Measurements from ENCODE around the gene VPS9D1.
A peak's percentile ranks its signal among the peaks of the same experiment; 100 is the strongest.
"Not testable (repeated sequence)": the region's sequence is repeated elsewhere in the genome, so short reads cannot be mapped to it uniquely, and the experiment has no call there.

Gene VPS9D1

DNA sequence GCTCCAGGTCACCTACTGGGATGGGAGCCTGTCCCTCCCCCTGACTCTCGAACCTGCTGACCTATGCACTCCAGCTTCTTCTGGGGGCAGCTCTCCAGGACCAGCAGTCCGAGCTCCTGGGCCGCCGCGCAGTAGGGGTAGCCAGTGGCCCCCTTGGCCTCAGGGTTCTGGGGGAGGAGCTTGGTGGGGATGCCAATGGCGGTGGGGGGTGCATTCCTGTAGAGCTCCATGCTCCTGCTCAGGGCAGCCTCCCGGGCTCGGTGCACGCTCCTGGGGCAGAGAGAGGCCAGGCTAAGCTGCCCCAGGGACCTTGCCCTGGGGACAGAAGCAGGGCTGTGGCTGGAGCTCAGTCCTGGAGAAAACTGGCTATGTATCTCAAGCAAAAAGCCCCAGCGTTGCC, 11.5 kb downstream of the VPS9D1 start:
- DNase-seq, result no peak

DNA sequence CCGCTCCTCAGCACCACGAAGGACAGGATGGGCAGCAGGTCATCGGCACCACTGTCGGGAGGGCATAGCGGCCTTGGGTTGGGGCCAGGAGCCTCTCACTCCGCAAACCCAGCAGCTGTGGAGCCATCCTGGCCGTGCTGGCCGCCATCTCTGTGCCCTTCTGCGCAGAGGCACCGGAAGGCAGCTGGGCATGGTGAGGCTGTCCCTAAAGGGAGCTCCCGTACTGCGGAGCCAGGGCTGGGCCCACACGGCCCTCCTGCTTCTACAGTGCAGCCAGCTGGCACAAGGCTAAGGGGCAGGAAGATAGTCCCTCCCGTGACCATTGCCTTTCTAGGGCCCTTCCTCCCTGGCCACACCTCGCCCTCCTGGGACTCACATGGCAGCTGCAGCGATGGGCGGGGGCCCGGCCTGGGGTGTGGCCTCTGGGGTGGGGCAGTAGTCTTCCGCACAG, 12.2 kb downstream of the VPS9D1 start:
- no peak for DNase-seq

DNA sequence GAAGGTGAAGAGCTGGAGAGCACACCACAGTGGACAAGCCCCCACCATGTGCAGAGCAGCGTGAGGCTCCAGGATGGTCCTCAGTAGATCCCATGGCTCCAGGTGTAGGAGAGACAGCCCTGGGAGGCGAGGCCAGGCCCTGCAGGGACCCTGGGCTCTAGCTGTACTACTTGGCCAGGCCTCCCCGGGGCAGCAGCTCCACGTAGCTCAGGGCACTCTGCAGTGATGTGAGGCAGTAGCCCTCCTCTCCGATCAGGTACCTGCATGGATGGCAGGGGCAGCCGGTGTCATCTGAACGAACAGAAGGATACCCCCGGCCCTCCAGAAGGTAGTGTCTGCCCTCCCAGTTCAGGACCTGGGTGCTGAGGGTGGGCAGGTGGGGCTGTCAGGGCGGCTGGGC, 13.0 kb downstream of the VPS9D1 start:
- DNase-seq, result no peak

DNA sequence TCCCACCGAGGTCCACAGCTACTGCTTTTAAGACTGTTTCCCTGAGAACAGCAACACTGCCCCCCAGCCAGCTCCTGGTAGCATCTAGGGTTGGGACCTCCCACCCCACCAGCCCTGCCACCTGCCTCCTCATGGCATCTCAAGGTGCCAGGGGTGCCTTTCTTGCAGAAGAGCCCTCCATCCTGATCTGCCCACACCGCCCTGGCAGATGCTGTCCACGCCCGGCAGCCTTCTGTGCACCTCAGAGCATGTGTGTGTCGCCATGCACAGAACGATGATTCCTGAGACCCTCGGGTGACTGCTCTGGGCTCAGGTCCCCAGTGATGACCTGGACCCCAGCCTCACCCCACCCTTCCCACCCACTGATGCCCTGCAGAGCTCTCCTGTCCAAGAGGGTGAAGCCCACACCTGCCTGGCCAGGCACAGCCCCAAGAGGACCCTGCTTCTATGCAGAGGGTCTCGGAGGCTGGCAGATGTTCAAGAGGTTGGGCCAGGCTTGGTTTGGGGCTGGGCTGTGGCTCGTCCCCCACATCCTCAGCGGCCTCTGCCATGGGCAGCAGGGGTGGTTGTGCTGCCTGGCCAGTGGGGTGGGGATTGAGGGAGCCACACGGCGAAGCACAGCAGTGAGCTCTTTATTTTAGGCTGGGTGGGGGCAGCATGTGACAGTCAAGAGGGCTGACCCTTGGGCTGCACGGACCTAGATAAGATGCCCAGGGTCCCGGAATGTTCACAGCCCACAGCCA, 14.0 kb downstream of the VPS9D1 start:
- DNase-seq, result no peak

DNA sequence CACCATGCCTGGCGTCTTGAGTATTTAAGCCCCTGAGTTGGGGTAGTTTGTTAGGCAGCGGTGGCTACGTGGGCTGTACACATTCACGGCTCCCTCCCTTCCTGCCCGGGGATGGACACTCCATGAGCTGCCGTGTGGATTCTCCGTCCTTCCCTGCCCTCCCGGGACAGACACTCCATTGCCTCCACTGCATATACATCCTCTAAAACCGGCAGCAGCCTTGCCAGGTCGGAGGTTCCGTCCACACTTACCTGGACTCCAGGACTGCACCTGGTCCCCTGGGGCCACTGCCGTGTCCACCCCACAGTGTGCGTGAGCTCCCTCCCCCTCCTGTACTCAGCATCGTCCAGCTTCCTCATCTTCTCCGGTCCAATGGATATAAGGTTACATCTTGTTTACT, 15.7 kb downstream of the VPS9D1 start:
- no peak for DNase-seq

DNA sequence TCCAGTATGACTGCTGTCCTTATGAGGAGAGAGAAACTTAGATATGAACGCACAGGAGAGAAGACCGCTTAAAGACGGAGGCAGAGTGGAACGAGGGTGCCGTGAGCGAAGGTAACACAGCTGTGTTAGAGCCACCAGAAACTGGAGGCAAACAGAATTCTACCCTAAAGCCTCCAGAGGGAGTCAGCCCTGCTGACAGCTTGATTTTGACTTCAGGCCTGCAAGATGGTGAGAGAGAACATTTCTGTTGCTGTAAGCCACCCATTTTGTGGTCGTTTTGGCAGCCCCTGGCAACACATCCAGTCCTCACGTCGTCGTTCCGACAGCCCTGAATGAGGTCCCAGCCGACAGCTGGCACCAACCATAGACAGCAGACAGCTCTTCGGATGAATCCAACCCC, 16.4 kb downstream of the VPS9D1 start:
- DNase-seq, result no peak

DNA sequence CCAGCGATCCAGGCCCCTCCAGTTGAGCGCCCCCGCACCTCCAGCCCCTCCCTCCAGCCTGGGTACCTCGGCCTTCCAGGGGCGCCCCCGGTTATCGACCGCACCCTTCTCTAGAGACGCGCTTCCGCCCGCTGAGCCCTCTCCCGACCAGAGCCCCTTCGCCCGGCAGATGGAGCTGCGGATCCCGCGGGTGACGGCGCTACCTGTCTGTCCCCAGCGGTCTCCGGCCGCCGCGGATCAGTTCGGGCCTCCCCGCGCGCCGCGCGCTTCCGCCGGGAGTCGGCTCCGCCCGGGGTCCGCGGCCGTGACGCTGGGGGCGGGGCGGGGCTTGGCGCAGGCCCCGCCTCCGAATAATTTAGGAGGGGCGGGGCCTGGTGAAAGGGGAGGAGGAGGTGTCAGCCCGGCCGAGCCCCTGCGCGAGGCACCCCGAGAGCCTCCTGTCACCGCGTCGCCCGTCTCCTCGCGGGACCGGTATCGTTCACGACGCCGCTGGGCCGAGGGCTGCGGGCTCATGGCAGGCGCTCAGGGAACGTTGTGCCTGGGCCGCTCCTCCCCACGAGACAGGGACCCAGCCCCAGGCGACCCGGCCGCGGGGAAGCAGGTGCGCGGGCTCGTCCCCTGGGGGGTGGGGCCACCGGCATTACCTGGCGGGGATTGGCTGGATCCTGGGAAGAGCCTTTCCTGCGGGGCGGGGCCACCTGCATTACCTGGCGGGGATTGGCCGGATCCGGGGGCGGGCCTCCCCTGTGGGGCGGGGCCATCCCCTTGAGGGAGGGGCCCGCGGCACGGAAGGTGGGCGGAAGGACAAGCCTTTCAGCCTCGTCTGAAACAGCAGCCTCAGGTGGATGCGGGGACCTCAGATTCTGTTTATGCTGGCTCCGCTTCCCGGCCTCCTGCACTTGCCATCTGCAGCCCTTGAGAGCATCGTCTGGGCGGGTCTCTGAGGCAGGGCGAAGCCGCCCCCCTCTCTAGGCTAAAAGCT, 19.0 kb downstream of the VPS9D1 start, which contains the start of gene SPATA2L:
Gene SPATA2L, minus strand, starts transcription at position 281 of the 982 bp plus-strand sequence. CDS start 473 bp downstream, outside the sequence.
- DNase-seq, result peak; percentile 63 to 71

DNA sequence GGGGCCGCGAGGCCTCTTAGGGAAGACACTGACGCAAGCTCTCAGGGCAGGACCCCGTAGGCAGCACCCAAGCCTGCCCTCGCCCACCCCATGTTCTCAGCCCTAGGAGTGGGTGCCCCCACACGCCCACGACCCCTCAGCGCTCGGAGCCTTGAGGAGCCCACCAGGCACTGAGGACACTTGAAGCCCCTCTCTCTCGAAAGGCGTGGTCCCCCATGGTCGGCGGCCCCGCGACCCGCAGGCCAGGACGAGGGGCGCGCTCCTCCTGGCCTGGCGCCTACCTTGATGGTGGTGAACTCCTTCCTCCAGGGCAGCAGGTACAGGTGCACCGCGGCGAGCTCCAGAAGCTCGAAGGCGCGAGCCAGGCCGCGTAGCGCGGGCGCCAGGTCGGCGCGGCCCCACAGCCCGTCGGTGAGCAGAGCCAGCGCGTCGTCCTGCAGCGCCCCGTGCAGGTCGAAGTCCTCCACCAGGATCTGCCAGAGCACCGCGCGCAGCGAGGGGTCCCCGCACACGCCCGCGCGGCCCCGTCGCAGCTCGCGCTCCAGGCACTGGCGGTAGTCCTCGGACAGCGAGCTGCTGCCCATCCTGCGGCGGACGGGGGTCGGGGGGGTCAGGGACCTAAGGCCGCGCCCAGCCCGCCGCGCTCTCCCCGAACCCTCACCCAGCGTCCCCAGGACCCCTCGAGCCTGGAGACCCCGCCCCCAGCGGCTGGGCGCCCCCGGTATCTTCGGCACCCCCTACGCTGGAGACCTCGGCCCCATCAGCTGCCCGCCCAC, 19.9 kb downstream of the VPS9D1 start:
- no peak for DNase-seq

DNA sequence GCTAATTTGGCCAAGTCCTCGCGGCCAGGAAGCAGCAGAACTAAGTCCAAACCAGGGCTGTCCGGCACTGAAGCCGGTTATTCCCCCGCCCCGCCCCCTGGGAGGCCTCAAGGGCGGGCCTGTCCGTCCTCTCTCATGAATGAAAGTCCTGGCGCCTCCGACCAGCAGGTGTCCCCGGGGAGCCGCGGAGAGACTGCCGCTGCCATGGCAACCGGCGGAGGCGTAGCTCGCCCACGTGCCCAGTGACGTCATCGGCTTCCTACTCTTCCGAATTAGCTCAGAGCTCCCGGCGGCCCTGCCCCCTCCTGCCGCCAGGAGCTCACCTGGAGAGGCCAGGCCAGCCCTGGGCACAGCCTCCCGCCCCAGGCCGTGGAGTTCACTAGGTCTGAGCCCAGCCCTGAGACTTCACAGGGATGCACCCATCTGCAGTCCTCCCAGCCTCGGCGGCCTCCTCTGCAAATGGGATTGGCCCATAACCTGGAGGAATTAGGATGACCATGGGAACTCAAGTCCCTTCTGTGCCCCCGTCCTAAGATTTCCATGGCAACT, 20.5 kb downstream of the VPS9D1 start:
- peak; percentile 96 to 98 for DNase-seq

DNA sequence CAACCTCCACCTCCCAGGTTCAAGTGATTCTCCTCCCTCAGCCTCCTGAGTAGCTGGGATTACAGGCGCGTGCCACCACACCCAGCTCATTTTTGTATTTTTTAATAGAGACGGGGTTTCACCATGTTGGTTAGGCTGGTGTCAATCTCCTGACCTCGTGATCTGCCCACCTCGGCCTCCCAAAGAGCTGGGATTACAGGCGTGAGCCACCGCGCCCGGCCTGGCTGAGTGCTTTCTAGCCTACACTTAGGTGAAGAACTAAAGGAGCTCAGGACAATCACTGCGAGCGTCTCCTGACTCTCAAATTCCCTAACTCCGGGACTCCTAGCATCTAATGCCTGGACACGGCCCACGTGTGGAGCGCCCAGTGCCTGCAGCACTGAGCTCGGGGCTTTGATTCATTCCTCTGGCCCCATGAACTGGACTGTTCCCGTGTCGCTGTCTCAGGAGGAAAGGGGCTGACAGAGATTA, 21.0 kb downstream of the VPS9D1 start:
- not testable (repeated sequence) for DNase-seq

DNA sequence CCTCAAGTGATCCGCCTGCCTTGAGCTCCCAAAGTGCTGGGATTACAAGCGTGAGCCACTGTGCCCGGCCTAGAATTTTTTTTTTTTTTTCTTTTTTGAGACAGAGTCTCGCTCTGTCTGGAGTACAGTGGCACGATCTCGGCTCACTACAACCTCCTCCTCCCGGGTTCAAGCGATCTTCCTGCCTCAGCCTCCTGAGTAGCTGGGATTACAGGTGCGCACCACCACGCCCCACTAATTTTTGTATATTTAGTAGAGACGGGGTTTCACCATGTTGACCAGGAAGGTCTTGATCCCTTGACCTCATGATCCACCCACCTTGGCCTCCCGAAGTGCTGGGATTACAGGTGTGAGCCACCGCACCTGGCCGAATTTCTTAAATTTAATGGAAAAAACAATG, 22.0 kb downstream of the VPS9D1 start:
- DNase-seq, result not testable (repeated sequence)

DNA sequence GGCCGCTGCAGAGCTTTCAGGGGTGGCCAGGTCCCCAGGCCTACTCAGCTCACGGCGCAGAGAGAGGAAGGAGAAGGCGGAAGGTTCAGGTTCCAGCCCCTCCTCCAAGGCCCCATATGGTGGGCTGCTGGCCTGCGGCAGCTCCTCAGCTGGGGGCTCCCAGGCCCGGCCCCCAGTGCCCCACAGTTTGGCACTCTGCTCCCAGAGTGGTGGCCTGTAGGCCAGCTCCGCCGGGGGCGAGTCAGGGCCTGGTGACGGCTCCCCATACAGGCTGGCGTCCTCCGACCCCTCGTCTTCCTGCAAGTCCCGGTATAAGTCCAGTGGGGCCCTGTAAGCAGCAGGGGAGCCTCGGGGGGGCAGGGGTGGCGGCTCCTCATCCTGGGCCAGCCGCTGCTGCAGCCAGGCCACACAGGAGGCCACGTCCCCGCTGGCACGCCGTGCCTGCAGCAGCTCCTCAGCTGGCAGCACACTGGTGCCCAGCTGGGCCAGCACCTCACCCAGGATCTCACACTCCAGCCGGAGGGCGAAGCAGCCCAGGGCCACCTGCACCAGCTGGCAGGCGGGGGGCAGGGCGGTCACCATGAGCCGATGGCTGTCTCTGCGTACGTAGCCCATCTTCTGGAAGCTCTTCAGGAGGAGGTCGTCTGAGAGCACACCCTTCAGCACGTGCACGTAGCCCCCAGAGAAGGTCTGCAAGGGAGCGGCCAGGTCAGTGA, 22.9 kb downstream of the VPS9D1 start:
- DNase-seq, result no peak

DNA sequence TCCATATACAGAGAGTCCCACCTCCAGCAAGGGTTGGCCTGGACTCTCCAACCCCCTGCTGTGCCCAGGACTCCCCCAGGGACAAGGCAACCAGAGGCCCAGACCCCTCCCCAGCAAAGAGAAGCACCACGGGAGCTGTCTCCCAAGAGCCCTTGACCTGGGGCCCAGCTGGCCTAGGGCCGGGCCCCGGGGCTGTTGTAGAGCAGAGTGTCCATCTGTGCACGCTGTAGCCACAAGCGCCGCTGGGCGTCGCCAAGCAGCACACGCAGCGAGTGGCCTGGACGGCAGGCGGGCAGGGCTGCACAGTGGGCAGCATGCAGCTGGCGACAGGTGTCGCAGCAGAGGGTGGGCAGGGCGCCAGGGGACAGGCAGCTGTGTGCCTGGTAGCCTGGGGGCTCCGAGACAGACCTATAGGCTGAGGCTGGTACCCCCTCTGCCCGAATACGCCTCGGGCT, 23.5 kb downstream of the VPS9D1 start:
- no peak for DNase-seq

DNA sequence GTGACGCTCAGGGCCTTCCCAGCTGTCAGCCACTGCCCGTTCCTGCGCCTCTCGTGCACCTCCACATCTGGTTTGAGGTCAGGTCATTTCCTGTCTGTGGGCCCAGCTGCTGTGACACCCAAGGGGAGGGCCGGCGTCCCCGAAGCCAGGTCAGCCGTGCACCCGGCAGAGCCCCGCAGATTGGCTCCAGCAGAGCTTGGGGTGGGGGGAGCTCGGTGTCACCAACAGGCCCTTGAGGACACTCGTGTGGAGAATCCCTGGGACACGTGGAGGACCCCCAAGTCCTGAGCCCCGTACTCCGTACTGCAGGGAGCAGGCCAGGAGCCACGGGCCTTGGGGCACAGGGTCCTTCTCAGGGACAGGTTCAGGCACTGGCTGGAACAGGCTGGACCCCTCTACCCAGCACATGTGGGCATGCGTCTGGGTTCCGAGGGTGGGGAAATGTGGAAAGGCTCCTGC, 24.0 kb downstream of the VPS9D1 start:
- DNase-seq, result no peak

DNA sequence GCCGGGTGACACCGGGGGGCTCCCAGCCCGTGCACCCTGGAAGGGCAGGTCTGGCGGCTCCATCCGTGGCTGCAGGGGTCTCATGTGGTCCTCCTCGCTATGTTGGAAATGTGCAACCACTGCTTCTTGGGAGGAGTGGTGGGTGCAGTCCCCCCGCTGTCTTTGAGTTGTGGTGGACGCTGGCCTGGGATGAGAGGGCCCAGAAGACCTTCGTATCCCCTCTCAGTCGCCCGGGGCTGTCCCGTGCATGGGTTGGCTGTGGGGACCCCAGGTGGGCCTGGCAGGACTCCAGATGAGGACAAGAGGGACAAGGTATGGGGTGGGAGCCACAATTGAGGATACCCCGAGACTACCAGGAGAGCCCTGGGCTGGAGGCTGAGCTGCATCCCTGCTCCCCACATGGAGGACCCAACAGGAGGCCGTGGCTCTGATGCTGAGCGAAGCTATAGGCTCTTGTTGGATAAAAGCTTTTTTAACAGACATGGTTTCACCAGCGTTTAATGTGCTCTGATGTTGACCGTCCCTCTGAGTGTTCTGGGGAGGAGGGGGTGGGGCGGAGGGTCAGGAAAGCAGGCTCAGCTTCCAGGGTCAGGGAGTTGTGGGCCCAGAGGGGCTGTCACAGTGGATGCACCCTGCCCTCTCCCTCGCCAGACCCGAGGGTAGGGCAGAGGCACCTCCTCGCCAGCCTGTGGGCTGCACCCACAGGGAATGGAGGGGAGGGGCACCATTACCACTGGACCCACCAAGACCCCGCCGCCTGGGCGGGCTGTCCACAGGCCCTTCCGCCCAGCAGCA, 24.6 kb downstream of the VPS9D1 start:
- DNase-seq, result no peak

DNA sequence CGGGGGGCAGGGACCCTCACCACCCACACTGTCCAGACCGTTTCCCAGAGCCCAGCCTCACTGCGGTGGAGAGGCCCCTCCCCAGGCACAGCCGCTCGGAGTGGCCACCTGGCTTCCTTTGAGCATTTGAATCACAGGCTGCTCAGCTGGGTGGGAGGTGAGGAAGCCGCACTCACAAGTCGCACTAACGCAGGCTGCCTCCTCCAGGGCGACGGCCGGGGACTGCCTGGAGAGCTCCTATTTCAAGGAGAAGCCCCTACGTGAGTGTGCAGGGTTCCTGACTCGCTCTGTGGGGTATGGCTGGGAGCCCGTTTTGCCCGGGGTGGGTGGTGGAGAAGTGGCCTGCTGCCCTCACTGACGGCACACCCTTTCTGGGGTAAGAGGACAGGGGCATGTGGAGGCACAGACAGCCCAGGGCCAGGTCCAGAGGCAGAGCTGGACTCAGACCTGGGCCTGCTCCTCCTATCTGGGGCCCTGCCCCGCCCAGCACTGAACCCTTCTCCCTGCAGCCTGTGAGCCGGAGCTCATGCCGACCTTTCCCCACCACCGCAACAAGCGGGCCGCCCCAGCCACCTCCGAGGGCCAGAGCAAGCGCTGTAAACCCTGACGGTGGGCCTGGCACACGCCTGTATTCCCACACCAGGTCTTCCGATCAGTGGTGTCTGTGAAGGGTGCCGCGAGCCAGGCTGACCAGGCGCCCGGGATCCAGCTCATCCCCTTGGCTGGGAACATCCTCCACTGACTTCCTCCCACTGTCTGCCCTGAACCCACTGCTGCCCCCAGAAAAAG, 25.4 kb downstream of the VPS9D1 start:
- DNase-seq, result no peak

DNA sequence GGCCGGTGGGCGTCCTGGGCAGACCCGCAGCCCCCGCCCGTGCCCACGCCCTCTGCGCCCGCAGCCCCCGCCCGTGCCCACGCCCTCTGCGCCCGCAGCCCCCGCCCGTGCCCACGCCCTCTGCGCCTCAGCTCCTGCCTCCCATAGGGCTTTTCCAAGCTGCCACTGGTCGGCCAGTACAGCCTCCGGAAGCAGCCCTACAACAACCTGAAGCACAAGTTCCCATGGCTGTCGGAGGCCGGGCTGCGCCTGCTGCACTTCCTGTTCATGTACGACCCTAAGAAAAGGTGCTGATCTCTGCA, 26.0 kb downstream of the VPS9D1 start:
- DNase-seq, result not testable (repeated sequence)

DNA sequence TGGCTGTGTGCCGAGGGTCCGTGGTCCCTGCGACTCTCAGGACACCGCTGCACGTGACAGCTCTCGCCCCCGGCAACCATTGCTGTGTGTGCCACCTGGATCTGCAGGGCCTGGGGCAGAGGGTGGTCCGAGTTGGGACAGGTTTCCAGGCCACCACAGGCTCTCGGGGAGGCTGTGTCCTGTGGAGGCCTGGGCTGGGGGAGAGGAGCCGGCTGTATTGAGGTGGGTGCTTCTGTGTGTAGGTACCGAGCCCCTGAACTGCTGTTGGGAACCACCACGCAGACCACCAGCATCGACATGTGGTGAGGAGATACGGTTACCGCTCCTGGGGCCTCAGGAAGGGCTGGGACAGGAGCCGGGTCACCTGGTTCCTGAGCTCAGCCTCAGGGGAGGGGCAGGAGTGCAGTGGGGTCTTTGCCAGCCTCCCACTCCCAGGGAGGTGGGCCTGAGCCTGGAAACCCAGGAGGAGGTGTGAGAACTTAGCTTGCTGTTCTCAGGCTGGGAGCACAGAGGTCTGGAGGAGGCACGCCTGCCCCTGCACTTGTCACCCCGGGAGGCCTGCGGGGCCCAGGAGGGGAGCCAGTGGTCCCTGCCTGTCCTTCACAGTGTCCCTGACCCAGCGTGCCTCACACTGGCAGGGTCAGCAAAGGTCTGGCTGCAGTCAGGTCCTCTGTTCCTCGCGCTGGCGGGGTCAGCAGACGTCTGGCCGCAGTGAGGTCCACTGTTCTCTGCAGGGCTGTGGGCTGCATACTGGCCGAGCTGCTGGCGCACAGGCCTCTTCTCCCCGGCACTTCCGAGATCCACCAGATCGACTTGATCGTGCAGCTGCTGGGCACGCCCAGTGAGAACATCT, 26.5 kb downstream of the VPS9D1 start:
- DNase-seq, result no peak

DNA sequence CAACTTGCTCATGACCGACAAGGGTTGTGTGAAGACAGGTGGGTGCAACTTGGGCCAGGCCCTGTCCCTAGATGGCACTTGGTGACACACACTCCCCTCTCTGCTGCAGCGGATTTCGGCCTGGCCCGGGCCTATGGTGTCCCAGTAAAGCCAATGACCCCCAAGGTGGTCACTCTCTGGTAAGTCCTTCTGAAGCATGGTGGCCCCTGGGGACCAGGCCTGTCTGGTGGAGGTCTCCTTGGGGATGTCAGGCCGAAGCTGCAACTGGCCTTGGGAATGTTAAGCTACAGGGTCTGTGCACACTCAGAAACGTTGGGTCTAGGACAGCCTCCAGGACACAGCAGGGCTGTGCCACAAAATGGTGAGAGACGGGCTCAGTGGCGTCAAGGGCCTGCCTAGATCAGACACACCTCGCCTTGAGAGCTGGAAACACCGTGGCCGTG, 27.4 kb downstream of the VPS9D1 start:
- DNase-seq, result no peak
